Esophagus squamous epithelium (tissue), 5 donors: ENCODE results near the gene MAN2A2. TPM values are rescaled to one million over a fixed set of nuclear protein-coding genes. Genes with fewer than 3 reads are reported as not detected.

Experiments used
- DNase-seq: peaks from one replicate; lab custom pipeline; 2025; lab: John Stamatoyannopoulos, UW
- H3K27ac ChIP-seq, 4 donors: fragments of 200-600 bp; sonication (generic); one replicate each; pipeline ENCODE4 v1.5.1; 2016 to 2019; ENCODE audit warnings: mild to moderate bottlenecking in 1 of 4
- H3K27me3 ChIP-seq, 4 donors: fragments of 200-600 bp; sonication (generic); 1 replicate in 3 of 4; 2 replicates in 1 of 4; pipeline versions ENCODE4 v1.5.1 to v1.6.0; 2017 to 2021; ENCODE audit warnings: antibody characterized with exemption in 1 of 4
- H3K36me3 ChIP-seq, 3 donors: fragments of 200-600 bp; sonication (generic); one replicate each; pipeline ENCODE4 v1.5.1; 2016 to 2019
- H3K4me1 ChIP-seq, 3 donors: fragments of 200-600 bp; sonication (generic); one replicate each; pipeline ENCODE4 v1.5.1; 2017 to 2019
- H3K4me3 ChIP-seq, 4 donors: fragments of 200-600 bp; sonication (generic); 1 replicate in 3 of 4; 2 replicates in 1 of 4; pipeline ENCODE4 v1.5.1; 2016 to 2019; ENCODE audit warnings: mild to moderate bottlenecking in 2 of 4, moderate library complexity in 1 of 4
- H3K9me3 ChIP-seq, 3 donors: fragments of 200-600 bp; sonication (generic); one replicate each; pipeline ENCODE4 v1.5.1; 2016 to 2019
- POLR2A ChIP-seq, 4 donors: fragments of 450-650 bp; IDR thresholded peaks; one replicate each; pipeline ENCODE4 v1.6.1; 2017; ENCODE audit warnings: antibody characterized with exemption in 4 of 4, mild to moderate bottlenecking in 4 of 4, moderate library complexity in 3 of 4
- WGBS, 2 donors: methylation state at CpG; one replicate each; pipeline ENCODE4 v1.1.5; 2018; 5-methylcytosine and 5-hydroxymethylcytosine counted together
- intact Hi-C: fragments of 100-400 bp; cut with DNase I; formaldehyde crosslinking; loops from one replicate; pipeline ENCODE4 v1.15.0; 2022
- total RNA-seq, 4 donors: library from RNA; depleted of rRNA; stranded (reverse); fragments of >200 nt; gene quantifications; one replicate each; pipeline ENCODE4 v1.1.0, GENCODE V29; 2016
- TF ChIP-seq, protein P1 (sequence below), 6 experiments: fragments of 450-650 bp in 4 of 6; fragments of 200-600 bp in 2 of 6; sonication (generic) in 2 of 6; IDR thresholded peaks; one replicate each; pipeline ENCODE4 v1.5.1; 2016 to 2019; ENCODE audit warnings: antibody characterized with exemption in 6 of 6, mild to moderate bottlenecking in 4 of 6, moderate library complexity in 4 of 6
- donor health status: DM: yes; HTN: yes; CAD: no.

The MAN2A2 gene
- total RNA-seq, 4 donors from 2014 or later, result 9.9 to 25.2 (median 12.1) TPM

DNA sequence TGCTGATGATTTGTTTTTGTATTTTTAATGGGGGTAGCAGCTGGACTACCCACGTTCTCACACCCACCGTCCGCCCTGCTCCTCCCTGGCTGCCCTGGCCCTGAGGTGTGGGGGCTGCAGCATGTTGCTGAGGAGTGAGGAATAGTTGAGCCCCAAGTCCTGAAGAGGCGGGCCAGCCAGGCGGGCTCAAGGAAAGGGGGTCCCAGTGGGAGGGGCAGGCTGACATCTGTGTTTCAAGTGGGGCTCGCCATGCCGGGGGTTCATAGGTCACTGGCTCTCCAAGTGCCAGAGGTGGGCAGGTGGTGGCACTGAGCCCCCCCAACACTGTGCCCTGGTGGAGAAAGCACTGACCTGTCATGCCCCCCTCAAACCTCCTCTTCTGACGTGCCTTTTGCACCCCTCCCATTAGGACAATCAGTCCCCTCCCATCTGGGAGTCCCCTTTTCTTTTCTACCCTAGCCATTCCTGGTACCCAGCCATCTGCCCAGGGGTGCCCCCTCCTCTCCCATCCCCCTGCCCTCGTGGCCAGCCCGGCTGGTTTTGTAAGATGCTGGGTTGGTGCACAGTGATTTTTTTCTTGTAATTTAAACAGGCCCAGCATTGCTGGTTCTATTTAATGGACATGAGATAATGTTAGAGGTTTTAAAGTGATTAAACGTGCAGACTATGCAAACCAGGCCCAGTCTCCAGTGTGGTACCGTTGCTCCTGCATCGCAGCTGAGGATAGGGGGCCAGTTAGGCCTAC, 20.1 kb upstream of the MAN2A2 start:
- Histone ChIP-seq H3K27me3 (no peaks in the 10 kb centered on the region), H3K4me3 (peak overlapping the region in 2 of 4 donors; percentile 56 to 71), H3K36me3 (peaks cover 23 to 60% (median 29%) of the 10 kb centered on the region in 3 donors), H3K27ac (peak overlapping the region; percentile 77 to 94 (median 92)), H3K9me3 (no peaks in the 10 kb centered on the region), H3K4me1 (peaks cover 29 to 43% (median 37%) of the 10 kb centered on the region in 3 donors)
- no peak for TF ChIP-seq POLR2A (IDR thresholded peaks at IDR 0.05)
- TF ChIP-seq, protein P1, sequence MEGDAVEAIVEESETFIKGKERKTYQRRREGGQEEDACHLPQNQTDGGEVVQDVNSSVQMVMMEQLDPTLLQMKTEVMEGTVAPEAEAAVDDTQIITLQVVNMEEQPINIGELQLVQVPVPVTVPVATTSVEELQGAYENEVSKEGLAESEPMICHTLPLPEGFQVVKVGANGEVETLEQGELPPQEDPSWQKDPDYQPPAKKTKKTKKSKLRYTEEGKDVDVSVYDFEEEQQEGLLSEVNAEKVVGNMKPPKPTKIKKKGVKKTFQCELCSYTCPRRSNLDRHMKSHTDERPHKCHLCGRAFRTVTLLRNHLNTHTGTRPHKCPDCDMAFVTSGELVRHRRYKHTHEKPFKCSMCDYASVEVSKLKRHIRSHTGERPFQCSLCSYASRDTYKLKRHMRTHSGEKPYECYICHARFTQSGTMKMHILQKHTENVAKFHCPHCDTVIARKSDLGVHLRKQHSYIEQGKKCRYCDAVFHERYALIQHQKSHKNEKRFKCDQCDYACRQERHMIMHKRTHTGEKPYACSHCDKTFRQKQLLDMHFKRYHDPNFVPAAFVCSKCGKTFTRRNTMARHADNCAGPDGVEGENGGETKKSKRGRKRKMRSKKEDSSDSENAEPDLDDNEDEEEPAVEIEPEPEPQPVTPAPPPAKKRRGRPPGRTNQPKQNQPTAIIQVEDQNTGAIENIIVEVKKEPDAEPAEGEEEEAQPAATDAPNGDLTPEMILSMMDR (IDR thresholded peaks at IDR 0.05), result no peak
- intact Hi-C loops, result loop anchor here (10.0 kb wide), 1 partner anchor 168 kb away; the partner anchor contains the start of gene BLM
- no peak for DNase-seq
- 46 to 60% methylated on average over 5 to 9 of the region's 13 CpGs for WGBS, 2 donors

DNA sequence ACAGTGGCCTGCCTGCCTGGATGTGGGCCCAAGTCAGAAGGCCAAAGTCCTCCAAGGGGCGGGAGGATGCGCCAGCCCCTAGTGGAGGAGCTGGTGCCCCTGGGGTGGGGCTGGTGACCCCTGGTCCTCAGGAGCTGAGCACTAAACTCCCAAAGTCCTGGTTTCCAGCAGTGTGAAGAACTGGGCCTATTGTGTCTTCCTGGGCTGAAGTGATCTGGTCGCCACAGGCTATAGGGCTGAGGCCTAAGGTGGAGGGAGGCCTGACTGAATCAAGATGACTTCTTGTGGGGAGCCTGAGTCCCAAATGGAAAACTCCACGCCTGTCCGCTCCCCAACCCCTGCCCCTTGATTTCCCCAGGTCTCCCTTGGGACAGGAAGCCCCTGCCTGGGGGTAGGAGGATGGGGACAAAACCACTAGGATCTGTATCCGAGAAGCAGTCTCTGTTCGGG, 19.6 kb upstream of the MAN2A2 start:
- Histone ChIP-seq H3K9me3 (no peaks in the 10 kb centered on the region), H3K4me3 (peak overlapping the region; percentile 37 to 71 (median 58)), H3K27ac (peak overlapping the region; percentile 77 to 94 (median 92)), H3K4me1 (peaks cover 29 to 43% (median 37%) of the 10 kb centered on the region in 3 donors), H3K27me3 (no peaks in the 10 kb centered on the region), H3K36me3 (peaks cover 18 to 54% (median 26%) of the 10 kb centered on the region in 3 donors)
- 67% methylated on average over 1 of the region's 7 CpGs; no CpG with 5 or more reads in 1 of the 2 donors for WGBS, 2 donors
- no peak for DNase-seq
- TF ChIP-seq, protein P1 (IDR thresholded peaks at IDR 0.05), result no peak
- intact Hi-C loops, result loop anchor here (10.0 kb wide), 1 partner anchor 169 kb away; the partner anchor contains the start of gene BLM

DNA sequence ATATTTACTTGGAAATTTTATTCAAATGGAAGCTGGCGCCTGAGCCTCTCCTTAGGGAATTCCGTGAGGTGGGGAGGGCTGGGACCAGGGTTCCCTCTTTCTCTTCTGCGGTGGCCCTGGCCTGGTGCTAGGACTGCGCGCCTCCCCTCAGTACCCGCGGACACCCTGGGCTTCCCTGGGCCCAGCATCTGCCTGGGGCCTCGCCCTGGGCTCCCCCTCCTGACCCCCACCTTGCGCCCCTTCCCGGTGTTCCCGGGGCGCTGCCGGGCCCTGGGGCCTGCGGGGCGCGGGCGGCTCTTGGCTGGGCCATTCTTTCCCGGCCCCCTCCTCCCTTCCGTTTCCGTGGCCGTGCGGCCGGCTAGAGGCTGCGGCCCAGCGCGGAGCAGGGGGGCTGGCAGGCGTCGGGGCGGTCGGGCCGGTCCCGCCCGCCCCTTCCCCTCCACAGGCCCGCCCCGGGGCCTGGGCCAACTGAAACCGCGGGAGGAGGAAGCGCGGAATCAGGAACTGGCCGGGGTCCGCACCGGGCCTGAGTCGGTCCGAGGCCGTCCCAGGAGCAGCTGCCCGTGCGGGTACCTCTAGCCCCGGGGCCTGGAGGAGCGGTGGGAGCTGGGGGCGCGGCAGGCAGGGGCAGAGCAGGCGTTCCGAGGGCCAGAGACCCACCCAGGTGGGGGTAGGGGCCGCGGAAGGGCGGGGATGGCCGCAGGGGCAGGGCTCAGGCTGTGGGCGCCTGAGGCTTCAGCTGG, 19.0 kb upstream of the MAN2A2 start, which contains the start of gene FES:
Gene FES, plus strand, starts transcription at position 529 of the 743 bp plus-strand sequence. CDS start 542 bp downstream, outside the sequence.
- Histone ChIP-seq H3K27me3 (no peaks in the 10 kb centered on the region), H3K36me3 (peaks cover 12 to 50% (median 20%) of the 10 kb centered on the region in 3 donors), H3K27ac (peak within 1 kb of the TSS; percentile 77 to 94 (median 92)), H3K4me3 (peak within 1 kb of the TSS; percentile 37 to 71 (median 58)), H3K4me1 (peaks cover 29 to 43% (median 37%) of the 10 kb centered on the region in 3 donors), H3K9me3 (no peaks in the 10 kb centered on the region)
- 24 to 41% methylated on average over 4 to 6 of the region's 58 CpGs for WGBS, 2 donors
- DNase-seq, result no peak
- intact Hi-C loops, result loop anchor here (10.0 kb wide), 1 partner anchor 169 kb away; the partner anchor contains the start of gene BLM
- TF ChIP-seq, protein P1 (IDR thresholded peaks at IDR 0.05), result no peak
- TF ChIP-seq POLR2A (IDR thresholded peaks at IDR 0.05), result peak in 2 of 4 donors; percentile 55 to 66

DNA sequence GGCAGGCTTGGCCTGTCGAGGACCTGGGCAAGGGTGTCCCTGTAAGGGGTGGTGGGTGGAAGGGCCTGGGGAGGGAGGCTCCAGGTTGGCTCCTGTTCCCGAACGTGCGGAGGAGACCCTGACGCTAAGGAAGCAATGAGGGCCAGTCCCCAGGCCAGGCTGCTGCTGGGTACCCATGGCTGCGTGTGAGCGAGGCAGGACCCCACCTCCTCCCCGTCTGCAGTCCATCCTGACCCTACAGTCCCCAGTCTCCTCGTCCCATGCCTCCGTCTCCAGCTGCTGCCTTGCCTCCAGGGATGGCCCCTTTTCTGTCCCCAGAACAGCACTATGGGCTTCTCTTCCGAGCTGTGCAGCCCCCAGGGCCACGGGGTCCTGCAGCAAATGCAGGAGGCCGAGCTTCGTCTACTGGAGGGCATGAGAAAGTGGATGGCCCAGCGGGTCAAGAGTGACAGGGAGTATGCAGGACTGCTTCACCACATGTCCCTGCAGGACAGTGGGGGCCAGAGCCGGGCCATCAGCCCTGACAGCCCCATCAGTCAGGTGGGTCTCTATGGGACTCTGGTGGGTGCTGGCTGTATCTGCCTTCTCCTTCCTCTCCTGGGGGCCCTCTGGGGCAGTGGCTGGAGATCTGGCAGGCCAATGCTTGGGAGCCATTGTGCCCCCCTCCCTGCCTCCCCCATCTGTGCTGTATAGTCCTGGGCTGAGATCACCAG, 18.2 kb upstream of the MAN2A2 start:
- Histone ChIP-seq H3K27me3 (no peaks in the 10 kb centered on the region), H3K4me1 (peaks cover 29 to 43% (median 37%) of the 10 kb centered on the region in 3 donors), H3K9me3 (no peaks in the 10 kb centered on the region), H3K4me3 (peak overlapping the region; percentile 37 to 71 (median 58)), H3K27ac (peak overlapping the region; percentile 77 to 94 (median 92)), H3K36me3 (peaks cover 9 to 50% (median 13%) of the 10 kb centered on the region in 3 donors)
- 33 to 40% methylated on average over 3 to 7 of the region's 16 CpGs for WGBS, 2 donors
- no peak for TF ChIP-seq POLR2A (IDR thresholded peaks at IDR 0.05)
- TF ChIP-seq, protein P1 (IDR thresholded peaks at IDR 0.05), result no peak
- no peak for DNase-seq
- intact Hi-C loops, result loop anchor here (5.0 to 10.0 kb wide), 2 partner anchors 170 to 238 kb away; partner anchors contain the start of gene BLM
